Measurements from ENCODE around the gene POLR2M.

The POLR2M gene

DNA sequence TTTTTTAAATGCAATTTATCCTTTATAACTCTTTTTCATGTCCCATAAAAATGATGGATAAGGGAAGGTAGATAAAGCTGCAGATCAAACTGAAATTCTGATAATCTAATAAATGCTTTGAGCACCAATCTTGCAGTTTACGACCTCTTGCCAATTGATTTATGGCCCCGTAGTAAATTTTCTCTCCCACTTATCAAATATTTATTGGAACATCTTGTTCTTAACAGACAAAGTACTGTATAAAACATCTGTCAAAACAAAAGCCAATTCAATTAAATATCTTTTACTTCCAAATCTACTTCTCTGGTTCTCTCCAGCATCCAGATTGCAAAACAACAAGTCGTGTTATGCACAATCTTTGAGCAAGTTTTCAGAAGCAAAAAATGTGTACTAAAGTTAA, 34.6 kb downstream of the POLR2M start:
- no peak for DNase-seq

DNA sequence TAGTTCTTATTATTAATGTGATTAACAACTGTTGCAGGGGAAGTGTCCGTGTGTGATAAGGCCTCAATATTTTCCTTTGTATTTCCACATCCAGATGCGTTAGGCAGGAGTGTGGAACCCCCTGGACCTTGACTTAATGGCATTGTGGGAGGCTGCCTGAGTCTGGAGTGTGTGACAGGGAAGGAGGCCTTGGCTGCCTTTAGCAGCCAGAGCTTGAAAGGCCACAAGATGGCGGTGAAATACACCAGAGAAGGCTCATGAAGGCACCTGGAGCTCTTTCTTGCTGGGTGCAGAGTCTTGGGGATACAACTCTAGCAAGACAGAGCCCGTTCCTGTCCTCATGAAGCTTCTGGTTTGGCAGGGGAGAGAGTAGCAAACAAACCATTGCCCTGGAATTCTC, 36.9 kb downstream of the POLR2M start:
- no peak for DNase-seq

DNA sequence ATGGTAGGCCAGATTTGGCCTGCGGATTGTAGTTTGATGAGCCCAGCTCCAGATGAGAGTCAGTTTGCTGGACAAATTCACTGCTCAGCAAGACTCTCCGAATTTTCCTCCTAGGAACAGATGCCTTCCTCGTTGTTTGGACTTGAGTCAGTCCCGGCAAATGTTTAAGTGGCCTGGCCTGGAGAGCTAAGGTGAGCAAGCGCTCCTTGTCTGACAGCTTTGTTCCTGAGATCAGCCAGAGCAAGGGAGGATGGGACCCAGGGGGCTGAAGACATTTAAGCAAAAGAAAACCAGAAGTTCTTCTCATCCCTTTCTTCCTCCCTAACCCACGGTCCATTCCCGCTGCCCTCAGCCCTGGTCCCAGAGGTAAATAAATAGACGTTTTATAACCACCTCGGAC, 40.3 kb downstream of the POLR2M start:
- no peak for DNase-seq

DNA sequence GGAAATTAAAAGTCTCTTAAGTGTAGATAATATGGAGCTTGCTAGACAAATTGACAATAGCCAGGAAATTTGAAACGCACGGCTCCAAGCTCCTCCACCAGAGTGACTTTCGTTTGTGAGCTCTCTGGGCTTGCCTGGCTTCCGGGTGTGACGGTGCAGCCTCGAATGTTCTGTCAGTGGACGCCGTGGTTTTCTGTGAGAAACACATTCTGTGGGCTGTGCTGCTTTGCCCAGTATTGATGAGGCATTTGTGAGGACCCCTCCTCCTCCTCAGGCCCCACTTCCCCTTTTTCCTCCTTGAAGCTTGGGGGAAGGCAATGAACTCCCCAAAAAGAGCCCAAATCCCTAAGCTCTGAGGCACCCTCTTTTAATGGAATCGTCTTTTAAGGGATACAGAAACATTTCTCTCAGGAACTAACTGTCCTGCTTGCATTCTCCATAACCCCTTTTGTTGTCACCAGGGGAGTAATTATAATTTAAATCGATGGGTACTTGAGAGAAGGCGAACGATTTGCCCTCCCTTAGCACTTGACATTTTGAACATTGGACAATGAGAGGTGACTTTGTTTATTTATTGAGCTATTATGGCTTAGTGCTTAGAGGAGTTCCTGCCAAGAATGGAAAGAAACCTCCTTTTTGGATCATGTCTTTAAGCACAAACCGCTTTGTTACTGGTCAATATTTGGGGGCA, 40.8 kb downstream of the POLR2M start:
- DNase-seq: no peak

DNA sequence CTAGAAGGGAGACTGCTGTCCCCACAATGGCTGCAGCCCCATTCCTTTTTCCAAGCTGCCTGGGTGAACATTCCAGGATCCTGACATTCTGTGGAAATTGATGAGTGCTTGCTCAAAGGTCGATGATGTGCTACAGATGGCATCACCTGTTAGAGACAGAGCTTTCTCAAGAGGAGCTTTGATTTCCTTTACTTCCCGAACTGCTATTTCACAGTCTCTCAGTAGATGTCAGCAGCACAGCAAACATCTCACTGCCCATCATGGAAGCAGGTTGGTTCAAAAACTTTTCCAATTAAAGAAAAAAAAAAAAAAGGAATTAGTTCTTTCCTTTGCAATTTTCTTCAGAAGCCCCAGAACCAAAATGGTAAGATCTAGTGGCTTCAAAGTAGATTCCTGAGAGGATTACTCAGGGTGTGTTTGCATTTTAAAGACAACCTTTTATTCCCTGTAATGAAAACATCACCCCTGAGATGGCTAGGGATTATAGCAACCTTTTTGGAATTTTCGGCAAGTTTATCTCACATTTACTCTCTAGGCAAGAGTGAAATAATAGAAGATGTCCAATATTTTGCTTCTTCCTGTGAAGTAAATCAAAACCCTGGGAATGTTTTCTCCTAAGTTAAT, 44.8 kb downstream of the POLR2M start:
- no peak for DNase-seq

DNA sequence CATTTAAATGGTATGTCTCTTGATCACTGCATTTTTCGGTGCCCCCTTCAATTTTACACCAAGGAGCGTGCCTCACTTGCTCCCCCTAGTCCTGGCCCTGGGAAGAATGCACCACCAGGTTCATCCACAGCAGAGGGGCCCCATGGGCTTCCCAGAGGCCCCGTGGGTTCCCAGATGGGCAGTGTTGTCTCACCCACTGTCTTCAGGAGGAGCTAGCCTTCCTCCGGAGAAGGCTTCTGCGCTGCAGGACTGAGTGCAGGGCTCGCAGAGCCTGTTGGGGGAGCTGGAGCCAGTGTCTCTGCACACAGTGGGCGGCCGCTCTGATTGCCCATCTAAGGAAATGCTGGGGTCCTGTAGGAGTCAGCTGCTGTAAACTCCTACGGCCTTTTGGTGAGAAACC, 45.9 kb downstream of the POLR2M start:
- DNase-seq: no peak

DNA sequence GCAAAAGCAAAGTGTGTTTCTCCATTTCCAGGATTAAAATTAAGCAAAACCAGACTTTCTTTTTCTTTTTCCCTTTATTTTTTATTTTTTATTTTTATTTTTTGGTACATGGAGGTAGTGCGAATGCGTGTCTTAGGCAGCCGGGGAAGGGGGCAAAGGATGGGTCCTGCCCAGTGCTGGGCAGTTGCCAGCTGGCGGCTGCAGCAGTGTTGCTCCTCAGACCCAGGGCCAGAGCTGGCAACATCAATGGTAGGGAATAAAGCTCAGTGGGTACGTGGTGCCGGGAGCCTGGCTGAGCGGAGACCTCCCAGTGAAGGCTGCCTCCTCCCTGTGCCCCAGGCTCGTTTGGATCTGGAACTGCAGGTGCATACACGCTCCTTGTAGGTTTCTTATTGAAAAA, 46.3 kb downstream of the POLR2M start:
- no peak for DNase-seq

DNA sequence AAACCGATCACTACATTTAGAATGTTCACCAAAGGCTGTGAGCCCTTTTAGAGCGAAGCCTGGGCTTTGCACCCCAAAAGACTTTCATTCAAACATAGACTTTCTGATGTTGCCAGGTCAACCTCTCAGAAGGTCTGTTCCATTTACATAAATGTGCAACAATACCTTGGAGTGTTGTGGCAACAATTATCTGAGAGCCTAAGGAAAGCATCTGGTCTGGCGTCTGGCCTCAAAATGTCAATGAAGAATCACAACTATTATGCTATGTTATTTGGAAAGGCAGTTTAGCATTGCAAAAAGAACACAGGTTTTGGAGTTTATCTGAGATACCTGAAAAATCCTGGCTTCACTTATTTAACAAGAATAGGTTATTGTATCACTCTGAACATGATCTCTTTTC, 50.0 kb downstream of the POLR2M start:
- no peak for DNase-seq

DNA sequence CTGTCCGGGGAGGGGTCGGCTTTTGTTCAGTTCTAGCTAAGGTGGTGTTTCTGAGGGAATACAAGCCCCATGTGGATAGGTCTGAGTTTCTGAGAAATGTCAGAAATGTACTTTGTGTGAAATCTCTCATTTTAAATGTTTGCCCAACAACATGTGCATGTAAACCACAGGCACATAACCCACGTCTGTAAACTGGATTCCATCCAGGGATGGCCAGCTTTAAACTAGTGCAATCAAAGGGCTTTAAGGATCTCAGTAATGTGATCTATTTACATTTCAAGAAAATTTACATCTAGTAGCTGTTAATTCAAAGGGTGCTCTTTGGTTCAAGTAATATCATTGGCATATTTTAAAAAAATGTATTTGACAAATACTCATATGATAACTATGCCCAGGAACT, 52.0 kb downstream of the POLR2M start:
- no peak for DNase-seq

DNA sequence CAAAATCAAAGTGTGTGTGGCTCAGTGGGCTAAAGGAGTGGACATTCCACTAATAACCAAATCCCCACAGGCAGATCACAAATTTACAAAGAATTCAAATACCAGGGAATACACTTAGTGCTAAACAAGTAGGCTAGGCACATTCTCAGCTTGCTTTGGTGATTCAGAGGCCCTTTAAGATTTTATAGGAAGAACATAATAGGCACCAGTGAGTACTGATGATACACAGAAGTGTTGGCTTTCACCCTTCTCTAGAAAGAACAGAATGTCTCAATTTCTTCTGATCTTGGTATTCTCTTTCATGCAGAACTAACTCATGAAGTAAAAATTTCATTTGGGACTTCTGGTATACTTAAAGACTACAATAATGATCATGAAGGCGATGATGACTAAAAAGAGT, 55.0 kb downstream of the POLR2M start:
- no peak for DNase-seq

DNA sequence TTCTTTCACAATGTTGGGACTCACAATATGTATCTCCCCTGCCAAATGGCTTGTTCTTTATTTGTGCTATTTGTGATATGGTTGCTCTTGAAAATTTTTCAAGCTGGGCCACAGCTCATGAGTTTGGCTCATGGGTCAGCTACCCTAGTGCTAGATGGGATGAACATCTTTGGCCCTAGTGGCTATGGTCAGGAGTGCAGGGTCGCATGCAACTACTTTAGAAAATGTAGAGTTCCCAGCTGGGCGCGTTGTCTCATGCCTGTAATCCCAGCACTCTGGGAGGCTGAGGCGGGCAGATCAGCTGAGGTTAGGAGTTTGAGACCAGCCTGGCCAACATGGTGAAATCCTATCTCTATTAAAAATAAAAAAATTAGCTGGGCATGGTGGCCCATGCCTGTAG, 55.8 kb downstream of the POLR2M start:
- no peak for DNase-seq

DNA sequence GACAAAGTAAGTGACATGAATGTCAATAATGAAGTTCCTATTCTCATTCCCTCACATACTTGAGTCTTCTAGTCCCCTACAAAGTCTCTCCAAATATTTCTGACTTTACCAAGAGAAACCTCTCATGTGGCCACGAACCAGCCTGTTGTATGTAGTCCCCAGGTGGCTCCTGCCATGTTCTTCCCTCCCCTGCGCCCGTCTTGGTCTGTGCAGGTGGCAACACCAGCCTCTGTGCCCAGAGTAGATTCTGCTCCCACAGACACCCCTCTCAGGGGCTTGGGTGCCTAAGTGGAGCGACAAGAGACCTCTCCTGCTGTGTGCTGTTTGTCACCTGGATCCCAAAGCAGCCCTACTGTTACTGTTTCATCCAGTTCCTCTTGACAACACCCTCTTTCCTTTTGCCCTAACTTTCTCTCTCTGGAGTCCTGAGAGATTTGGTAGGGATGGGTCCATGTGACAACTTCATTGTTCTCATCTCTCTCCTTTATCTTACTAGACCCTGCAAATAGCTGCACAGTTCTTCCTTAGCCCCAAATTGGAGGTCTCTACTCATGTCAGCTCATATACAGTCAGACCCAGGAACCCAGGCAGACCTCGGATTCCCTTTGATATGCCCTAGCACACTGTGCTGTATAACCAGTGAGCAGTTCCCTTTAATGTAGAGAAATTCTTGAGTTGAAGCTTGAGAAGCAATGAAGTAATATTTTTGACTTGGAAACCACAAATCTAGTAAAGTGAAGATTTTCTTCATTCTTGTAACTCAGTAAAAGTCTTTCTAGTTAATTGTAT, 56.9 kb downstream of the POLR2M start:
- no peak for DNase-seq
